Fibroblast of upper back skin (primary cell): ENCODE data around the gene TEKT1.

Source experiments
- DNase-seq: peaks from one replicate; pipeline ENCODE4 v3.0.0-alpha.2; 2013

The TEKT1 gene

DNA sequence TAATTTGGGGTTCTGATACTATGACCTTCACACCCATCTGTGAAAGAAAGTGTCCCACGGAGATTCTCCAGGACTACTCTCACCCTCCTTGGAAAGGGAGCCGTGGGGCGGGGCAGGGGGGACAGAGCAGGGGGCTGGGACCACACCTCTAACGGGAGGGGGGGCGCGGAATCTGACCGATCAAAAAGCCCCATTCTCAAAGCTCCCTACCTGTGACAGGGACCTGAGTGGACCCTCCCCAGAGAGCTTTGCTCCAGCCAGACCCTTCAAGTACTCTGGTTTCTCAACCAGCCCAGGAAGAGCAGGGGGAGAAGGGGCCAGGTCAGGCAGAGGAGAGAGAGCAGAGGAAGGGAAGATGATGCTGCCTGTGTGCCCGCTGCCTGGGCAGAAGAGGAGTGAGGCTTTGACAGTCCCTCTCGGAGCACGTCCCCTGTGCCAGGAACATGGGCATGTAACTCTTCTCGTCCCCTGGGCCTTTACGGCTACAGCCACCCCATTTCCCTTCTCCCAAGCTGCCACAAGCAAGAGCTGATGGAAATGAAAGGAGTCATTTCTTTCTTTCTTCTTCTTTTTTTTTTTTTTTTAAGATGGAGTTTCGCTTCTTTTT lies 75.0 kb downstream of the TEKT1 start:
- no peak for DNase-seq

- DNase-seq = peak; percentile 41
Observed at GRCh38 chr17:6755731-6756184, 75.8 kb downstream of the TEKT1 start, which contains the start of gene XAF1. Gene XAF1 (plus strand): TSS chr17:6756046. CDS start chr17:6756079, 33 bp downstream.

GRCh38 chr17:6755281-6755680 lies 76.2 kb downstream of the TEKT1 start:
- DNase-seq = peak; percentile 43

GRCh38 chr17:6753546-6753945 lies 78.0 kb downstream of the TEKT1 start:
- peak; percentile 15 for DNase-seq

GRCh38 chr17:6753006-6753445 lies 78.5 kb downstream of the TEKT1 start:
- DNase-seq = peak; percentile 96

DNA sequence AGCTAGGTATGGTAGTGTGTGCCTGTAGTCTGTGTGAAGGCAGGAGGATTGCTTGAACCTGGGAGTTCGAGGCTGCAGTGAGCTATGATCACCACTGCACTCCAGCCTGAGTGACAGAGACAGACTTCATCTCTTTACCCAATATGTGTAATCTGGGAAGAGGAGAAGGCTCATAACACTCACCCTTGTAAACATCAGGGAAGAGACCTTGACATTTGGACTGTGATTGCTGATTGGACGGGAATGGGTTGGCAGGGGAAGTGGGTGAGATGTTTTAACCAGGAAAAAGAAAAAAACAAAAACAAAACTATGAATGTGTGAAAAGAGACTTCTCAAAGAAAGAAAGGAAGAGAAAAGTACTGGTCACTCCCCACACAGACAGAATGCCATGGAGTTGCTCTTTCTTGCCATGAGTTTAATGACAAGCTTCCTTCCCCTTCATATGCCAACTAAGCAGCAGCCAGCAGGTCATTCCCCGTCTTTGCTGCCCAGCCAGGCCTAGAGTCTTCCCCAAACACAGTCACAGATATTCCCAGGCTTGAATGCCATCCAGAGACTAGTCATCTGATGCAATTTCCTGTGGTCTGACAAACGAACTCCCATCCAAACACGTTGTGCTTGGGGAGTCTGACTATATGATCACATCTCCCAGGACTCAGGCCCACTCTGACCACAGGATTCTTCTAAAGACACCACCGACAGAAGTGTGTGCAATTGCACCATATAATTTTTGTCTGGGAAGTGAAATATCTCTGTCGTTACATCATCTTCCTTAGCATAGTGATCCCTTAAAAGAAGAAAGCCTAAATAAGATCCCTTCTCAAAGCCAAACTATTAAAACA lies 79.2 kb downstream of the TEKT1 start:
- peak; percentile 100 for DNase-seq

GRCh38 chr17:6749519-6749918 lies 82.0 kb downstream of the TEKT1 start:
- DNase-seq = peak; percentile 47

GRCh38 chr17:6748617-6749016 lies 82.9 kb downstream of the TEKT1 start:
- no peak for DNase-seq
